NOMO-1 treated with DMSO at 0.1 percent for 48 hours (cell line): Measurements from ENCODE around the gene MEIS1.
"Not testable (repeated sequence)": the region's sequence is repeated elsewhere in the genome, so short reads cannot be mapped to it uniquely, and the experiment has no call there.

Source experiments
- DNase-seq: peaks from one replicate; lab custom pipeline; 2025; ENCODE audit not compliant: unreplicated experiment; lab: John Stamatoyannopoulos, UW

MEIS1 gene

DNA sequence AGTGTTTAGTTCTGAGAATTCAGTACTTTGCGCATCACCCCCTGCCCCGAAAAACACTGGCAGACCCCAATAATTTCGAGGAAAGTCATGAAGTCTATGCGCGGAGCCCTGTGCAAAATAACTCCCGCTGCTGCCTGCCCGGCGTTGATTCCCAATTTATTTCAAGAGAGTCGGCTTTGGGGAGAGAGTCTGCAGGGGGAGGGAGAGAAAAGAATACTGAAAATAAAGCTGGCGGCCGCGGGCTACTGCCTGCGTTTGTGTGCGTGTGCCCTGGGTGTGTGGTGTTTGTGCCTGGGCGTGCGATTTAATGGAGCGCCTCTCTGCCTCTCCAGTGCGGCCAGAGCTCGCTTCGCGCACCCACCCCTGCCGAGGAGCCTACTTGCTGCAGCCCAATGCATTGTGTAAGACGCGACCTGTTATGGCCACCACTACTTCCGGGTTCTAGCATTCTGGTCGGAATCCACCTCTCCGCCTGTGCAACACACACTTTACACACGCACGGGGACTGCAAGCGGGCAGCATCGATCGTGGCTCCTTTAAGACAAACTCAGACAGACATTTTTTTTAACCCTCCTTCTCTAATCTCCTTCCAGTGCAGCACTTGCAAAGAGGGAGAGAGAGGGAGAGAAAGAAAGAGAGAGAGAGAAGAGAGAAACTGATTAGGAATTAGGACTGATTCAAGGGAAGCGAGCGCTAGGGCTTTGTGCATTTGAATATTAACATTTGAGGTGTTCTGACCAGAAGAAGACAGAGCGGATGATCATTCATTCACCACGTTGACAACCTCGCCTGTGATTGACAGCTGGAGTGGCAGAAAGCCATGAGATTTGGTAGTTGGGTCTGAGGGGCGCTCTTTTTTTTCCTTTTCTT, at the start of gene MEIS1:
TSS of gene MEIS1 (plus strand) at position 447 of the 870 bp plus-strand sequence. CDS start 732 bp downstream, outside the sequence.
- peak; percentile 96 for DNase-seq

DNA sequence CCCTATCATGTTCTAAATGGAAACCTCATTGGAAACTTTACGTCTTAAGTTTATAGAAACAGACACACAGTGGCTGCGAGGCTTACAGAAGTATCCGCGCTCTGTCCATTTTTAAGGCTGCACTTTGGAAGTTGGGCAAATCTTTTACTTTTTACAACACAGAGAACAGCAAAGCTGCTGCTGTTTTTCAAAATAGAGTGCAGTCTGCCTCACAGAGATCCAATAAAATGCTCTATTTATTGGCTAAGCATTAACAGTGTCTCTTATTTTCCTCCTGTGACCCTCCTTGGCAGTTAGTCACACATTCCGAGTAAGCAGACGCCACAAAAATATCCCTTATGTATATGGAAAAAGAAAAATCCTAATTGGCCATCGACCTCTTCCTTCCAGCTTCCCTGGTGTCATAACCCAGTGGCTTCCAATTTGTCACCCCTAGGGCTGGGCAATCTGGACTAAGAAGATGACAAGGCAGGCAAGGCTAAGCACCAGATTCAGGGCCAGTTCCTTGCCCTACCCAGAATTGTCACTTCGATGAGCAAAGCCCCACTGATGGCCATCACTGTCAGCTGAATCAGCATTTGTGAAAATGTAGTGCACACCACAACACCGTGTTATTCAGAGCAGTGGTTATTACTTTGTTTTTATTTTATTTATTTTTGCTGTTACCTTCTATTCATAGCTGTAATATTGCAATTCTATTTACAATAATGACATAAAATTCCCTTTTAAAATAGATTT, 47.7 kb upstream of the MEIS1 start:
- DNase-seq, result no peak

DNA sequence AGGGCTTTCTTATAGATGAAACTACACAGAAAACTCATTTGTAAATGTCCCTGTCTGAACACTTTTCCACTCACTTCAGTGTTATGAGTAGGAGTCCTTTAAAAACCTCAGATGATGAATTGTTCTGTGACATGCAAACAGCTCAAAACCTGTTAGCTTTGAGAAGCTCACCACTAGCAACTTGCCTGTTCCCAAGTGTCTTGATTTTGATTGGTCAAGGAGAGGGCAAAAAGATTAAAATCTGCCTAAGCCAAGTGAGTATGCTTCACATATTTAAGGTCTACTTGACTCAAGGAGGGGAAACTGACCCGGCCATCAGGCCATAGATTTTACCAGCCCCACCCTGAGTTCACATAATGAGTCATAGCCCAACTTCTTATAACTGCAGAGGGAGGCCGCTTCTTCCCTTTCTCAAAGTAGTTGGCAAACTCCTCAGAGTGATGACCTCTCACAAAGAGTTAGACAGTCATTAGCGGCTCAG, 45.2 kb upstream of the MEIS1 start:
- DNase-seq, result no peak

DNA sequence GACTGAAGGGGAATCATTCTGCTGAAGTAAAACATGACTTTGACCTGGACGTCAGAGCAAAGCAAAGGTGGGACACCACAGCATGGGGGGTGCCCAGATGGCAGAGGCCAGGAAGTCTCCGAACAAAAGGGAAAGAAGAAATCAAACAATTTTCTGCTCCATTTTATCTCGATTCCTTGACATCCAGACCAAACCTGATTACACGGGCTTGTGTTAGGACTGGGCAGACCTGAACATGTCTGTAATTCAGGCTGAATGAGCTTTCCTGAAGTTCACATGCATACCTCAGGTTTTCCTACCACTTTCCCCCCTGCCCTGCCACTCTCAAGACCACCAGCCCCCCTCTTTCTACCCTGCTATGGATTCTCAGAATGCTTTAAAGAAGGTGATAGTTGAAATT, 44.8 kb upstream of the MEIS1 start:
- no peak for DNase-seq

DNA sequence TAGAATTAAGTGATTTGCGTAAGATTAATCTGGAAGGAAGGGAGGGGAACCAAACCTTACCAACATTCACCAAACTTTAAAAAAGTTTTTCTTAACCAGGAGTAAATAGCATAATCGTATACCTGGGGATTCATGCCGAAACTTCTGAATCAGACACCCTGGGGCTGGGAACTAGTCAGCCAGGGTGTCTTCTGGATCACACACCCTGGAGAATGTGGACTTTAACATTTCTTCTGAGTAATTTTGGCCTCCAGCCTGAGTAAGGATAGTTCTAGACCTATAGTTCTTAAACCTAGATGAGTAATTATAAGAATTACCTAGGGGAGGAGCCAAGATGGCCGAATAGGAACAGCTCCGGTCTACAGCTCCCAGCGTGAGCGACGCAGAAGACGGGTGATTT, 44.1 kb upstream of the MEIS1 start:
- no peak for DNase-seq

DNA sequence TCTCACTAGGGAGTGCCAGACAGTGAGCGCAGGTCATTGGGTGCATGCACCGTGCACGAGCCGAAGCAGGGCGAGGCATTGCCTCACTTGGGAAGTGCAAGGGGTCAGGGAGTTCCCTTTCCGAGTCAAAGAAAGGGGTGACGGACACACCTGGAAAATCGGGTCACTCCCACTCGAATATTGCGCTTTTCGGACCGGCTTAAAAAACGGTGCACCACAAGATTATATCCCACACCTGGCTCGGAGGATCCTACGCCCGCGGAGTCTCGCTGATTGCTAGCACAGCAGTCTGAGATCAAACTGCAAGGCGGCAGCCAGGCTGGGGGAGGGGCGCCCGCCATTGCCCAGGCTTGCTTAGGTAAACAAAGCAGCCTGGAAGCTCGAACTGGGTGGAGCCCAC, 43.7 kb upstream of the MEIS1 start:
- DNase-seq, result not testable (repeated sequence)

DNA sequence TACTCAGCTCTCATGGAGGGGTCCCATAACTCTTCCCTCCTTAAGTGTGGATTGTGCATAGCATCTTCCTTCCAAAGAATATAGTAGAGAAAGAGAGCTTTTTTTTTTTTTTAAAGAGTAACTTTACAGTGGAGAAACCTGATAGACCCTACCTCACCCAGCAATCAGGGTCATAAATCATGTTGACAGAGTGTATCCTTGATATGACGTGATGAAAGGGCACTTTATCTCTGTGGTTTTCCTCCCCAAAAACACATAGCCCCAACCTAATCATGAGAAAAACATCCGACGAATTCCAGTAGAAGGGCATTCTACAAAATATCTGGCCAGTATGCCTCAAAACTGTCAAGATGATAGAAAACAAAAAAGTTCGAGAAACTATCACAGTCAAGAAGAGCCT, 29.5 kb upstream of the MEIS1 start:
- DNase-seq, result no peak

DNA sequence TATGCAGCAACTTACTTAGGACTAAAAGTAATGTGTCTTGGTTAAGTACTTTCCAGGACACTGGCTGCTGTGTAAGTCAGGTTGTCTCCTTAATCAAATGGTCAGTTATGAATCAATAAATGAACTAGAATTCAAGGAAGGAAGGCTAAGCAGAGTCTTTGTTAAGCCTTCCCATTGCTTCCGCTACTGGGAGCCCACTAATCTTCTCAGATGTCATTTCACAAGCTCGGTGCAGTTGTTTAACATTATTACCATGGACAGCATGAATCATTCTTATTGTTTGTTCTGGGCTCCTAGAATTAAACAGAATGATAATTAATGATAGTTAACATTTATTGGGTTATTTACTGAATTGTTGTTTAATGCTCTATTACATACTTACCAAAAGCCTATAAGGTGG, 26.0 kb upstream of the MEIS1 start:
- no peak for DNase-seq

DNA sequence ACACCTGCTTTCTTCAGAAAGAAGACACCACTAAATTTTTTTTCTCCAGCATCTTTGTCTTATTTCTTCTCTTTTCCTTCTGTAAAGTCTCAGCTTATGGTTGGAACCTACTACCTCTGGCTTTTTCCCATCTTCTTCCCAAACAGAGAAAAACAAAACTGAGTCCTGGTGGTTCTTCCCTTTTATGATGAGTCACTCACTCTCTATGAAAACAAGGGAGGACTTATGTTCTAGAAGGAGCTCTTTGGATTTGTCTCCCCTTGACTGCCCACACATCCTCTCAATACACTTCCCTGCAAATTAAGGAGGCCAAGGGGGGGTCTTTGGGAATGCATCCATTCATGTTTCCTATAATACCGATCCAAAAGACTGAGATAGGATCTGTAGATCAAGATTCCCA, 22.1 kb upstream of the MEIS1 start:
- no peak for DNase-seq

DNA sequence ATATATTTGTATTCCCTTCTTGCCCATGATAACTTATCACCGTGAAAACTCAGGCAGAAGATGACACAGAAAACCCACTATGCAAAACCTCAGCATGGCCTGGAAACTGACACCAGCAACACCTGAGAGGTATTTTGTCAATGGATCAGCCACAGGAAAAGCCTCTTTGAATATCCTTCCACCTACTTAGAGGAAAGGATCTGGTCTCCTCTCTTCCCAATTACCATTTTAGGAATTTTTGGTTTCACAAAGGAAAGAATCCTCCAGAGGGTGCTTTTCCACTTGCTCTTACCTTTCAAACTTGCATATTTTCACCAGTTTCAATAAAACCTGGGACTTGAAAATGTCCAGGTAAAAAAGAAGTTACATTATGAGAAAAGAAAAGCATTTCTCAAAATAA, 20.0 kb upstream of the MEIS1 start:
- DNase-seq, result no peak

DNA sequence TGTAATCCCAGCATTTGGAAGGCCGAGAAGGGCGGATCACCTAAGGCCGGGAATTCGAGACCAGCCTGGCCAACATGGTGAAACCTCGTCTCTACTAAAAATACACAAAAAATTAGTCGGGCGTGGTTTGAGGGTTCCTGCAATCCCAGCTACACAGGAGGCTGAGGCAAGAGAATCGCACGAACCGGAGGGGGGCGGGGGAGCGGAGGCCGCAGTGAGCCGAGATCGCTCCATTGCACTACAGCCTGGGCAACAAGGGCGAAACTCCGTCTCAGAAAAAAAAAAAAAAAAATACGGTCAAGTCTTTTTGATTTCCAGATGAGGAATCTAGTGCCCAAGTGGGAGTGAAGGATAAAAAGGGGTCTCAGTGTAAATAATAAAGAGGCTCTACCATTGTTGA, 16.5 kb upstream of the MEIS1 start:
- no peak for DNase-seq

DNA sequence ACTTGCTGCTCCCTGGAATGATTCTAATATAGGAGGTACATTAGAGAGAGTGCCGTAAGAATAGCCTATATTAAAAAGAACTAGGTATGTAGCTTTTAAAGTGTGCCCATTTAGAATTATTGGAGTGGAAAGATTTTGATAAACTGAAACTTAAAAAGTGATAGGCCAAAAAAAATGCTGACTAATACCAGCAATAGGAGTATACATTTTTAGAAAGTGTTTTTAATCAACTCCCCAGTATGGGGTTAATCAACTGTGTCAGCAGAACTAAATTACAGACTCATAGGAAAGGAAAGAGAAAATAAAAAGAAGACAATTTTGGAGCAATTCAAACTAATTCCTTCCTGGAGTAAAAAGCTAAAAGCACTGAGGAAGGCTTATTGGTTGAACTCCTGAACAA, 13.3 kb upstream of the MEIS1 start:
- no peak for DNase-seq

DNA sequence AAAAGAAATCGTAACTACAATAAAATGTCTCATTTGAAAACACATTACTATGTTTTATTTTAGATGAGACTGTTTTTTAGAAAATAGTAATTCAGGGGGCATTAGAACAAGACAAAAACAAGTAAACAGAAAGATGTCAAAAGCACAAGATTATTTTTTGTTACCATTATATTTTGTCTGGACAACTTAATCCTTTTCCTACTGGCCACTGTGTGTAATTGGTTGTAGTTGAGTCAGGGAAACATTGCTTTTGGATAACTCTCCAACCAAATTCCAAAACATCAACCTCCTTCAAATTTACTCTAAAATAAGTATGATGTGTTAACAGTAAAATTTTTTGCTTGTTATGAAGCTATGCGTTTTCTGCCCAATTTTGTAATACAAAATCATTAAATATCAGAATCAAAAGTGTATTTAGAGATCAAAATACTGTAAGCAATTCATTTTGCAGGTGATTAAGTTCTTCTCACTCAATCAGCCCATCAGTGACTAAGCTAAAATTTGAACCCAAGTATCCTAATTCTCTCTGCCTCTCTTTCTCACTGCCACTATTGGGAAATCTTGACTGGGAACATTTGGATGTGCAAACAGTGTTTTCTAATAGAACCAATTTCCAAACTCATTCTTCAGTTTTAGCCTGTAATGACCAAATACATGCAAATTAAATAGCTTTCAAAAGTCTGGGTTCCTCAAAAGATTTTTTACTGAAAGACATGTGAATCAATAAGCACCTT, 11.4 kb upstream of the MEIS1 start:
- no peak for DNase-seq

DNA sequence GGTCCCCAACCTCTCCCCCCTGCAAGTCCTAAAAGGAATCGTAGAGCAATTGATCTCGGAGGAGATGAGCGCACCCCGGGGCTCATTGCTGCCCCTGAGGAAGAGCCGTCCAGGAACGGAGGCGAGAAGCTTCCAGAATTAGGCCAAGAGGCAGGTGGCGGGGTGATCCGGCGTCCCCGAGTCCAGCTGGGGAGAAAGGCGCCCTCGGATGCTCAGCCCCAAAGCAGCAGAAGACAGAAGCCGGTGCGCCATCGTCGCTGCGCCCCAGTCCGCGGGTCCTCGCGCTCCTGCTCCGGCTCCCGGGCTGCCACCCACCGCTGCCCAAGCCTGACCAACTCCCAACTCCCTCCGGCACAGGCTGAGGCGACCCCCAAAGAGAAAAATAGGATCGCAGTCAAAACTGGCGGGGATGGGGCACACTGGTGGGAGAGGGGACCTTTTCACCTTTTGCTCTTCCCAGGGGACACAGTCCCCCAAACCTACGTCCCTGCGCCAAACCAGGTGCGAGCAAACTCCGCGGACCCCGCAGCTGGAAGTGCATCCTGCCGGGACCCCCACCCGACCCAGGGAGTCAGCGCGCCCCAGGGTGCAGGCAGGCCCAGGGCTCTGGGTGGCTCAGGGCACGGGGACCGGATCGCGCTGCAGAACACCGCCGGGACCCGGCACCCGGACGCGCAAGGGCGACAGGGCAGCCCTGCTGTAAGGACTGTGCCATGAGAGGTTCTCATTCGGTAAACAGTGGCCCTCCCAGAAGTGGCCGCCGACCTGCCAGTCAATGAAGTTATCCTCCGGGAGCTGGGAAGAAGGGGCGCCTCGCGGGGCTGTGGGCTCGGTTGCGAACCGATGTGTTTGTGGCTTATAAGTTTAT, 8.4 kb upstream of the MEIS1 start:
- no peak for DNase-seq

DNA sequence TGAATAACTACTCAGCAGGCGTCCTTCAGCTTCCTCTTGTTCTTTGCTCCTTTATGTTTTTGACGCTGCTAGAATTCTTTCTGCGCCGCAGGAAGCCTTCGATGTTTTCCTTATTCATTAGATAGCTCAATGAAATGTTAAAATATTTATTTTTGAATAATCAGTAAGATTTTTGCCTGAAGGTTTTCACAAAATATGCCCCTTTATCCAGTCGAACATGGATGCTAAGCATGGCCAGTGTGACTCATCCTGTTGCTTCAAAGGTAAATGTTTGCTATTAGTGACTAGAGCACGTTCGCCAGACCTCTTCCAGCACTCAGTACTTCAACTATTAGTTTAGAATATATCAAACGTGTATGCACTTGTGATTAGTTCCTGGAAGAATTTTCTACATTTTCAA, 7.6 kb upstream of the MEIS1 start:
- DNase-seq, result no peak

DNA sequence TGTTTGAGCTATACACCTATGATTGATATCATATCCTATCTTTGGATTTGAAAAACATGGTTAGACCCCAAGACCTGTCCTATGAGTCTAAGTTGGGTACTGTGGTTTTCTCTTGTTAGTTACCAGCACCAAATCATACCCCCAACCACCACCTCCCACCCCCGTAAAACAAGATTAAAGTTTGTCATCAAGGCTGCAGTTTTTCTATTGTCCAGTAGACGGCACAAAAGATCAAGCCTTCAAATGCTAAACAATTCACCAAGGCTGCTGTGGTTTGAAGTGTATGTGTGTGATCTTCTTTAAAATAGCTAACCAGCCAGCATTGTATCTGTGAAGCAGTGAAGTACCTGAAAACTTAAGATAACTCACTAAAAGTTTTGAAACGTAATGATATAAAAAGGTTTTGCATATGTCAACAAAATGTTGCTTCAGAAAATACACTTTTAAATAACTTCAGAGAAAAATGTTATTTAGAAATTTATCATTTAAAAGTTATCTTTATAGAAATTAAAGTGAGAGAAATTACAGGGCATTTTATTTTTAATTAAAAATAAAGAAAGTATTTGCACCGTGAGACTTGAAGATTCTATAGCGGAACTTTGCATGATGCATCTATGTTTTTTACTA, 5.8 kb upstream of the MEIS1 start:
- DNase-seq, result peak; percentile 57

DNA sequence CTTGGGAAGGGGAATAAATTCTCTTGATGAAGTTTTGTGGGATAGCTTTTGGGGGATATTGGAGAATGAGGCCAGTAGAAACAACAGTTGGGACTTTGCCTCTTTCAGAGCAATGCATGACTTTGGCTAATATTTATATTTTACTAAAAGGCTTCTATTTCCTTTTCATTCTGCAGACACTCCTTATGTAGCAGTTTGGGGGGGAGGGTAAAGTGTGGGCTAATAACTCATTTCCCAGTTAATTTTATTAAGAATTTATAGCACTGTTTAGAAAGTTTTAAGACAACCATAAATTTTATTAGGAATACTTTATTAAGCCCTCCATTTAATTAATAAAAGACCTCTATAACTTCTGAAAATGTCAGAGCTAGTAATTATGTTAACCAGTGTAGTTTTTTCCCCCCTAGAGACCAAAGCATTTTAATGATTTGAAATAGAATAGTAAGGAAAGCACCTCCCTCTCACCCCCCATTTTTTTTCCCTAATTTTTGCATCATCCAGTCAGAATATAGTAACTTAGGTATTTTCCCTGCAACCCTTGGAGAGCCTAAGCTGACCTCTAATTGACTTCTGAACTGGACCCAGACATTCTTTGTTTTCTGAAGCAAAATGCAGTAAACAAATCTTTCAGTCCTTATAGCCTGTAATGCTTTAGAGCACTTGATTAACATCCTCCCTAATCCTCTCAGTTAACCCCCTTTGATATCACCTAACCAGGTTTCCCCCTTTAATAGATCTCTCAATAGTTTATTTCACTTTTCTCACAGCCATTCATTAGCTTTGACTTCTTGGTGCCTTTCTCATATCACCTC, 5.0 kb upstream of the MEIS1 start:
- no peak for DNase-seq

DNA sequence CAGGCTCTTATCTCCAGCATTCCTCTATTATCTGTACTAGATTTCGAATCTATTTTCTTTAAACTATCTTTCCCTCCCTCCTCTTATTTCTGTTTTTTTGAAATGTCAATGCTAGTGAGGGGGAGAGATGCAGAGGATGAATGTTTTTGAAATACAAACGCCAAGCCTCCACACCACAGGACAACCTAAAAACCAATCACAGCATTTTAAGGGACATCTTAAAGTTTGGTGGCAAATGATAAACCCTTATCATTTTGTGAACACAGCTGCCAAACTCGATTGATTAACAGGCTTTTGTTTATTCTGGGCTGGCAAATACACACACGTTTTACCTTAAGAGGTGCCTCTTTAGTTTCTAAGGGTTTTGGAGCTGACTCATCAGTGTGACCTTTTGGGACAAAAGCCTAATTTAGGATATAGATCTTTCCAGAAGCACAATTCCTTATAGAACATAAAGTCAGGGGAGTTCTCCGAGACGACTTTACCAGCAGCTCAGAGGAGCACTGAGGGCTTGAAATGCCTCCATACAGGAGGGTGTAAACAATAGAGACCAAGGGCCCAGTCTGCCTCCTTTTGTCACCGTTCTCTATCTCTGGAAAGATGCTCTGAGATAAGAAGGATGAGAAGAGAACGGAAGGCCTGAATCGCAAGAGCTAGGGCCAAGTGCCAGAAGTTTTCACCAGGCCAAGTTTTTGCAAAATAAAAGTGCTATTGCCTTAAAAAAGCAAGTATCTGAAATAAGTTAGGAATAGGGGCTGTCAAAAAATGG, 4.2 kb upstream of the MEIS1 start:
- DNase-seq, result no peak

DNA sequence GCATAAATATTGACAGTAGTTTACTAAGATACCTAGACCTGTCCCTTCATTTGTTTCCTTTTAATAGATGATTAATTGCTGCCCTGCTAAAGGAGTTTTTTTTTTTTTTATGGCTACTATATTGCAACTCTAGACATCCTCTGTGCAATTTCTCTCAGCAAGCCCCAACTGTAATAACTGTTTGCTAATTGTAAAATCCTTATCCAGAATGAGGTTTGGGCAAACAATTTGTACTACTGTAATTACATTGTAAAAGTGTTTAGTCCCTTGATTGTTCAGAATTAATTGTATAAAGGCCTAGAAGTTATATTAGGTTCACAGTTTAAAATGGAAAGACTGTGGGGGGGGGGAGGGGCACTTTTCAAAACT, 3.7 kb upstream of the MEIS1 start:
- DNase-seq, result no peak
